ENCODE results near the gene SCRN2.

GRCh38 chr17:47820033-47820789, 20.9 kb downstream of the SCRN2 start:
- TF ChIP-seq CTCF (conservative IDR thresholded peaks at IDR 0.05) (no peak), ZFX (IDR thresholded peaks at IDR 0.05) (no peak)
